ENCODE measurements around the gene TPRN.

The TPRN gene

GRCh38 chr9:137188490-137189296, 11.8 kb downstream of the TPRN start, which contains the start of the genes ANAPC2 and SSNA1:
TSS of gene ANAPC2 (minus strand) at chr9:137188560. CDS start at chr9:137188532, 28 bp downstream.
TSS of gene SSNA1 (plus strand) at chr9:137188676. CDS start at chr9:137188727, 51 bp downstream.
- peak; percentile 91 for DNase-seq (ENCODE audit: low spot score)

- no peak for DNase-seq (ENCODE audit: low spot score)
These were observed 12.5 kb downstream of the TPRN start for GRCh38 chr9:137188086-137188489.

- no peak for DNase-seq (ENCODE audit: low spot score)
These were observed 13.2 kb downstream of the TPRN start for GRCh38 chr9:137187386-137187785.

- no peak for DNase-seq (ENCODE audit: low spot score)
These were observed 14.2 kb downstream of the TPRN start for GRCh38 chr9:137186385-137186784.

GRCh38 chr9:137185921-137186320, 14.6 kb downstream of the TPRN start:
- no peak for DNase-seq (ENCODE audit: low spot score)

GRCh38 chr9:137184881-137185660, 15.5 kb downstream of the TPRN start:
- DNase-seq (ENCODE audit: low spot score) = no peak

GRCh38 chr9:137183980-137184595, 16.5 kb downstream of the TPRN start:
- DNase-seq (ENCODE audit: low spot score) = no peak

GRCh38 chr9:137182836-137183235, 17.7 kb downstream of the TPRN start:
- no peak for DNase-seq (ENCODE audit: low spot score)

- DNase-seq (ENCODE audit: low spot score) = no peak
These were observed 18.9 kb downstream of the TPRN start for GRCh38 chr9:137181680-137182079.

- no peak for DNase-seq (ENCODE audit: low spot score)
These were observed 20.1 kb downstream of the TPRN start for GRCh38 chr9:137180491-137180890.

GRCh38 chr9:137179761-137180160, 20.8 kb downstream of the TPRN start:
- no peak for DNase-seq (ENCODE audit: low spot score)

- DNase-seq (ENCODE audit: low spot score) = no peak
These were observed 21.5 kb downstream of the TPRN start for GRCh38 chr9:137178939-137179630.

GRCh38 chr9:137178201-137178938, 22.2 kb downstream of the TPRN start:
- DNase-seq (ENCODE audit: low spot score) = peak; percentile 42

- no peak for DNase-seq (ENCODE audit: low spot score)
These were observed 24.0 kb downstream of the TPRN start for GRCh38 chr9:137176302-137177182.

GRCh38 chr9:137175345-137175961, 25.1 kb downstream of the TPRN start:
- no peak for DNase-seq (ENCODE audit: low spot score)

- no peak for DNase-seq (ENCODE audit: low spot score)
These were observed 25.7 kb downstream of the TPRN start for GRCh38 chr9:137174722-137175293.

- no peak for DNase-seq (ENCODE audit: low spot score)
These were observed 26.5 kb downstream of the TPRN start for GRCh38 chr9:137173796-137174664.
